A549 (cell line): Measurements from ENCODE around the gene AUTS2. TPM values are rescaled to one million over a fixed set of nuclear protein-coding genes. Genes with fewer than 3 reads are reported as not detected.

Source experiments
- ATAC-seq, 2 experiments: fragments of 200-7000 bp in 1 of 2; fragments of >200 bp in 1 of 2; cut with Nextera tagmentation in 1 of 2; cut with Tn5 transposase in 1 of 2; 3 replicates each; pipeline versions ENCODE4 v1.8.0 to v1.9.1; 2018 to 2020; ENCODE audit warnings: mild to moderate bottlenecking in 1 of 2, moderate library complexity in 1 of 2
- CTCF ChIA-PET: fragments of 300-600 bp; sonication (Branson Sonifier 250); formaldehyde crosslinking; extraction: SDS; loops from one replicate; lab custom pipeline; 2021; ENCODE audit warnings: antibody characterized with exemption, inconsistent platforms; lab: Yijun Ruan, JAX
- POLR2A ChIA-PET: fragments of 350-600 bp; formaldehyde crosslinking; extraction: SDS; loops from one replicate; lab custom pipeline; 2021; ENCODE audit warnings: antibody characterized with exemption, inconsistent platforms; lab: Yijun Ruan, JAX
- DNase-seq, 2 experiments: peaks; one replicate each; pipeline versions ENCODE4 v3.0.0 to v3.0.0-alpha.2; 2011 to 2016; ENCODE audit warnings: low read depth in 1 of 2, low spot score in 1 of 2
- FAIRE-seq: peaks from 2 replicates; lab custom pipeline; 2011; peaks lifted over from hg19 to GRCh38; lab: Jason Lieb, UNC
- H3K27ac ChIP-seq, 2 experiments: fragments of >200 bp; sonication (Bioruptor Twin); formaldehyde crosslinking; 3 replicates each; pipeline ENCODE4 v1.5.1; 2016 to 2017
- H3K4me1 ChIP-seq: fragments of >200 bp; sonication (Bioruptor Twin); formaldehyde crosslinking; 3 replicates; pipeline ENCODE4 v1.6.1; 2016
- H3K4me2 ChIP-seq: fragments of >200 bp; sonication (Bioruptor Twin); formaldehyde crosslinking; 3 replicates; pipeline ENCODE4 v1.6.1; 2016
- H3K4me3 ChIP-seq: fragments of >200 bp; sonication (Bioruptor Twin); formaldehyde crosslinking; 3 replicates; pipeline ENCODE4 v1.5.1; 2016
- H3K9me3 ChIP-seq: fragments of >200 bp; sonication (Bioruptor Twin); formaldehyde crosslinking; 3 replicates; pipeline ENCODE4 v1.6.1; 2016
- CBX8 ChIP-seq: fragments of 200-600 bp; sonication (generic); IDR thresholded peaks from 2 replicates; pipeline ENCODE4 v1.6.1; 2016
- E2F6 ChIP-seq: IDR thresholded peaks from 2 replicates; pipeline ENCODE4 v1.6.1; 2012; ENCODE audit warnings: low read depth, borderline replicate concordance
- FOXS1 ChIP-seq: fragments of 250-450 bp; sonication (Bioruptor Pico); IDR thresholded peaks from 2 replicates; pipeline ENCODE4 v1.5.0; 2020; ENCODE audit warnings: mild to moderate bottlenecking, moderate library complexity
- GATA3 ChIP-seq: IDR thresholded peaks from 2 replicates; pipeline ENCODE4 v1.6.1; 2012; ENCODE audit warnings: borderline replicate concordance
- HMGXB4 ChIP-seq: fragments of 250-450 bp; sonication (Bioruptor Pico); IDR thresholded peaks from 2 replicates; pipeline ENCODE4 v1.5.0; 2021; ENCODE audit warnings: mild to moderate bottlenecking, moderate library complexity, borderline replicate concordance
- HOXA7 ChIP-seq: fragments of 250-450 bp; sonication (Bioruptor Pico); IDR thresholded peaks from 2 replicates; pipeline ENCODE4 v1.5.0; 2020; ENCODE audit warnings: mild to moderate bottlenecking, moderate library complexity
- HOXB13 ChIP-seq: fragments of 250-450 bp; sonication (Bioruptor Pico); IDR thresholded peaks from 2 replicates; pipeline ENCODE4 v1.5.0; 2020; ENCODE audit warnings: low read depth, mild to moderate bottlenecking, moderate library complexity
- JUN ChIP-seq, 2 experiments: fragments of >200 bp; sonication (Bioruptor Twin); formaldehyde crosslinking; IDR thresholded peaks; 2 replicates in 1 of 2; 3 replicates in 1 of 2; pipeline ENCODE4 v1.6.1; 2016 to 2017
- MAFK ChIP-seq: fragments of 450-650 bp; IDR thresholded peaks from 2 replicates; pipeline ENCODE4 v1.6.1; 2014; ENCODE audit not compliant: partially characterized antibody
- MAX ChIP-seq: IDR thresholded peaks from 2 replicates; pipeline ENCODE4 v1.6.1; 2012
- MAZ ChIP-seq: fragments of 150-350 bp; IDR thresholded peaks from 2 replicates; pipeline ENCODE4 v1.6.1; 2014; ENCODE audit warnings: antibody characterized with exemption, low read depth, low read length, borderline replicate concordance
- NPAS2 ChIP-seq: fragments of 250-450 bp; sonication (Bioruptor Pico); IDR thresholded peaks from 2 replicates; pipeline ENCODE4 v1.8.0; 2022; ENCODE audit warnings: mild to moderate bottlenecking, moderate library complexity, borderline replicate concordance
- NR3C1 ChIP-seq: fragments of >200 bp; sonication (Bioruptor Twin); formaldehyde crosslinking; IDR thresholded peaks from 3 replicates; pipeline ENCODE4 v1.6.1; 2017
- PBX3 ChIP-seq: IDR thresholded peaks from 2 replicates; pipeline ENCODE4 v1.6.1; 2012
- POLR2A ChIP-seq: IDR thresholded peaks from 2 replicates; pipeline ENCODE4 v1.6.1; 2012; ENCODE audit warnings: mild to moderate bottlenecking, low read length
- RCOR1 ChIP-seq: fragments of 150-350 bp; IDR thresholded peaks from 2 replicates; pipeline ENCODE4 v1.6.1; 2014; ENCODE audit warnings: antibody characterized with exemption, low read length, low read depth
- REST ChIP-seq: fragments of 200-600 bp; sonication (generic); IDR thresholded peaks from 2 replicates; pipeline ENCODE4 v1.6.1; 2016; ENCODE audit warnings: antibody characterized with exemption, mild to moderate bottlenecking, moderate library complexity
- RFX5 ChIP-seq: fragments of 450-650 bp; IDR thresholded peaks from 2 replicates; pipeline ENCODE4 v1.7.1; 2014; ENCODE audit warnings: antibody characterized with exemption, mild to moderate bottlenecking, moderate library complexity
- RNF2 ChIP-seq: fragments of 200-600 bp; sonication (generic); IDR thresholded peaks from 2 replicates; pipeline ENCODE4 v1.6.1; 2016; ENCODE audit warnings: low read depth, mild to moderate bottlenecking, antibody characterized with exemption, moderate library complexity, borderline replicate concordance
- SMC3 ChIP-seq: fragments of >200 bp; sonication (Bioruptor Twin); formaldehyde crosslinking; IDR thresholded peaks from 3 replicates; pipeline ENCODE4 v1.6.1; 2018; ENCODE audit warnings: inconsistent platforms
- SREBF2 ChIP-seq: fragments of 450-650 bp; IDR thresholded peaks from 2 replicates; pipeline ENCODE4 v1.6.1; 2014; ENCODE audit warnings: mild to moderate bottlenecking, moderate library complexity
- TFCP2L1 ChIP-seq: fragments of 250-450 bp; sonication (Bioruptor Pico); IDR thresholded peaks from 2 replicates; pipeline ENCODE4 v1.5.0; 2021; ENCODE audit warnings: mild to moderate bottlenecking
- WGBS: methylation state at CpG from one replicate; pipeline ENCODE4 v1.1.6; 2017; ENCODE audit errors: missing lambda C conversion rate; 5-methylcytosine and 5-hydroxymethylcytosine counted together
- polyA plus RNA-seq, 4 experiments: library from polyadenylated mRNA; depleted of rRNA in 3 of 4; stranded (reverse); fragments of >200 nt; fragmentation: RNase III in 1 of 4; extraction: RNeasy Plus Mini Kit Qiagen cat#74134 plus additional on column Dnase treatment in 1 of 4; gene quantifications; 2 replicates in 3 of 4; 3 replicates in 1 of 4; pipeline ENCODE4 v1.2.3, GENCODE V29; 2011 to 2017

The AUTS2 gene
- polyA plus RNA-seq, 2 of the 4 experiments (the other 2 are of a cell fraction) = 1.6 to 3.6 TPM

- WGBS = 26% methylated on average over 6 of the region's 6 CpGs
- ChIA-PET POLR2A (no interaction called here), CTCF (no interaction called here)
- no peak for ATAC-seq
- FAIRE-seq = no peak
- DNase-seq = no peak
- Histone ChIP-seq H3K9me3 (peaks cover 6% of the 10 kb centered on the region; the same call in 2 of the 3 replicates), H3K4me1 (no peaks in the 10 kb centered on the region), H3K27ac (no peak overlapping the region), H3K4me2 (no peak overlapping the region), H3K4me3 (no peak overlapping the region)
- TF ChIP-seq FOXS1 (CRISPR knock-in tag) = no peak
- TF ChIP-seq MAZ = no peak
- no peak for TF ChIP-seq JUN (IDR thresholded peaks at IDR 0.05)
- no peak for TF ChIP-seq NR3C1
- TF ChIP-seq HOXA7 (CRISPR knock-in tag) = no peak
- TF ChIP-seq SMC3 = no peak
- TF ChIP-seq MAX = no peak
- TF ChIP-seq RFX5 = no peak
- TF ChIP-seq PBX3 = no peak
- TF ChIP-seq RNF2 = no peak
- no peak for TF ChIP-seq RCOR1
- no peak for TF ChIP-seq SREBF2
- no peak for TF ChIP-seq GATA3
- no peak for TF ChIP-seq NPAS2 (CRISPR knock-in tag)
- no peak for TF ChIP-seq HOXB13 (CRISPR knock-in tag)
- TF ChIP-seq HMGXB4 (CRISPR knock-in tag) = no peak
- no peak for TF ChIP-seq MAFK
- no peak for TF ChIP-seq REST
- no peak for TF ChIP-seq POLR2A
- no peak for TF ChIP-seq CBX8
Measured at GRCh38 chr7:70545214-70545613, 946.9 kb downstream of the AUTS2 start.

GRCh38 chr7:70552141-70552540, 953.9 kb downstream of the AUTS2 start:
- Histone ChIP-seq H3K27ac (no peak overlapping the region), H3K4me3 (no peak overlapping the region)
- ATAC-seq = no peak
- 17% methylated on average over 3 of the region's 3 CpGs for WGBS
- TF ChIP-seq E2F6 (no peak), TFCP2L1 (CRISPR knock-in tag) (no peak)
- TF ChIP-seq, all 56 proteins: peak for 0
- FAIRE-seq (no peak), DNase-seq (no peak)
- CTCF ChIA-PET = interaction anchor here (0.7 kb wide), 1 partner anchor 1552 kb away, joined by 3 read pairs; no protein-coding TSS in a partner anchor
- Histone ChIP-seq H3K4me1 (no peaks in the 10 kb centered on the region), H3K4me2 (no peak overlapping the region), H3K9me3 (peaks cover 8% of the 10 kb centered on the region; the same call in 2 of the 3 replicates)
- POLR2A ChIA-PET = no interaction called here
